GM12874 (cell line): ENCODE measurements around the gene TBL1X.

Source experiments
- CTCF ChIP-seq: IDR thresholded peaks from 2 replicates; pipeline ENCODE4 v1.5.1; 2011; ENCODE audit warnings: low read depth, mild to moderate bottlenecking, control low read depth, low read length, moderate library complexity; ENCODE audit not compliant: insufficient read depth

The TBL1X gene

GRCh38 chrX:9476810-9477575 is 12.1 kb downstream of the TBL1X start:
- TF ChIP-seq CTCF = no peak

GRCh38 chrX:9482408-9482807 is 17.6 kb downstream of the TBL1X start:
- TF ChIP-seq CTCF = no peak

GRCh38 chrX:9482837-9483236 is 18.0 kb downstream of the TBL1X start:
- no peak for TF ChIP-seq CTCF

- no peak for TF ChIP-seq CTCF
Observed at GRCh38 chrX:9483376-9483775, 18.5 kb downstream of the TBL1X start.

- TF ChIP-seq CTCF = no peak
Observed at GRCh38 chrX:9486786-9487387, 22.0 kb downstream of the TBL1X start.

- TF ChIP-seq CTCF = no peak
Observed at GRCh38 chrX:9488586-9488985, 23.7 kb downstream of the TBL1X start.

GRCh38 chrX:9489234-9489633 is 24.4 kb downstream of the TBL1X start:
- TF ChIP-seq CTCF = no peak
